A673 (cell line): ENCODE results near the gene TNFAIP3. TPM values are rescaled to one million over a fixed set of nuclear protein-coding genes. Genes with fewer than 3 reads are reported as not detected.

ENCODE experiments used
- BruUV-seq: library from RNA; stranded (reverse); fragments of 400-500 nt; replicated peaks from 2 replicates; lab custom pipeline; 2021; lab: Mats Ljungman, UMichigan
- CTCF ChIA-PET: fragments of 300-600 bp; sonication (Branson Sonifier 250); formaldehyde crosslinking; loops from one replicate; lab custom pipeline; 2022; ENCODE audit warnings: antibody characterized with exemption; lab: Charles Lee
- POLR2A ChIA-PET: fragments of 300-600 bp; sonication (Branson Sonifier 250); formaldehyde crosslinking; loops from one replicate; lab custom pipeline; 2022; ENCODE audit warnings: antibody characterized with exemption; ENCODE audit not compliant: low non-redundant PET; lab: Charles Lee
- DNase-seq: peaks from one replicate; pipeline ENCODE4 v3.0.0-alpha.2; 2015; ENCODE audit warnings: low spot score
- H3K27ac ChIP-seq: fragments of 200-600 bp; sonication (generic); 2 replicates; pipeline ENCODE4 v1.5.1; 2016; ENCODE audit warnings: mixed run types, low read depth, mild to moderate bottlenecking, mixed read lengths, antibody characterized with exemption, low read length; ENCODE audit not compliant: poor library complexity, severe bottlenecking
- H3K27me3 ChIP-seq: fragments of 200-600 bp; sonication (generic); replicated peaks from 2 replicates; pipeline ENCODE4 v1.6.1; 2017; ENCODE audit warnings: mixed run types, low read depth, mild to moderate bottlenecking, mixed read lengths, antibody characterized with exemption, low read length; ENCODE audit not compliant: insufficient read depth, poor library complexity
- H3K36me3 ChIP-seq: fragments of 200-600 bp; sonication (generic); 2 replicates; pipeline ENCODE4 v1.6.1; 2016; ENCODE audit warnings: mixed run types, mild to moderate bottlenecking, mixed read lengths, antibody characterized with exemption, low read length; ENCODE audit not compliant: insufficient read depth, poor library complexity, severe bottlenecking
- H3K4me1 ChIP-seq: fragments of 200-600 bp; sonication (generic); 2 replicates; pipeline ENCODE4 v1.6.1; 2017; ENCODE audit warnings: mixed run types, mild to moderate bottlenecking, mixed read lengths, antibody characterized with exemption, low read length; ENCODE audit not compliant: insufficient read depth, poor library complexity, severe bottlenecking
- H3K4me3 ChIP-seq: fragments of 200-600 bp; sonication (generic); 2 replicates; pipeline ENCODE4 v1.5.1; 2016; ENCODE audit warnings: low read depth, mixed run types, mild to moderate bottlenecking, mixed read lengths, low read length; ENCODE audit not compliant: poor library complexity, severe bottlenecking
- H3K9me3 ChIP-seq: fragments of 200-600 bp; sonication (generic); 2 replicates; pipeline ENCODE4 v1.6.1; 2016; ENCODE audit warnings: mixed run types, low read depth, mild to moderate bottlenecking, mixed read lengths, antibody characterized with exemption, low read length; ENCODE audit not compliant: poor library complexity, severe bottlenecking
- EZH2 ChIP-seq: fragments of 200-600 bp; sonication (generic); IDR thresholded peaks from 2 replicates; pipeline ENCODE4 v1.6.1; 2017; ENCODE audit warnings: borderline replicate concordance, low read depth, mild to moderate bottlenecking, mixed read lengths, antibody characterized with exemption, low read length; ENCODE audit not compliant: poor library complexity, severe bottlenecking
- intact Hi-C: fragments of 100-400 bp; cut with micrococcal nuclease; formaldehyde crosslinking; loops from one replicate; pipeline ENCODE4 v1.10.0; 2022; ENCODE audit not compliant: unreplicated experiment
- total RNA-seq: library from RNA; stranded (reverse); gene quantifications from 2 replicates; pipeline ENCODE4 v1.2.3, GENCODE V29; 2021
- TF ChIP-seq, protein P1 (sequence below): fragments of 300-800, 200-600 bp; sonication (generic); conservative IDR thresholded peaks from 2 replicates; pipeline ENCODE4 v1.5.1; 2017; ENCODE audit warnings: low read depth, mild to moderate bottlenecking, antibody characterized with exemption, low read length, moderate library complexity, mixed read lengths

The TNFAIP3 gene
- total RNA-seq, 1 experiment from 2014 or later = 12.7 TPM

- Histone ChIP-seq H3K36me3 (peaks cover 11% of the 10 kb centered on the region), H3K4me1 (peaks cover 4% of the 10 kb centered on the region), H3K27ac (no peak overlapping the region), H3K4me3 (no peak overlapping the region), H3K27me3 (peaks cover 3% of the 10 kb centered on the region), H3K9me3 (no peaks in the 10 kb centered on the region)
- CTCF ChIA-PET = no interaction called here
- intact Hi-C loops = no loop called here
- no peak for DNase-seq
- BruUV-seq = no TSS peak
- POLR2A ChIA-PET = no interaction called here
- TF ChIP-seq EZH2 = no peak
- TF ChIP-seq, protein P1, sequence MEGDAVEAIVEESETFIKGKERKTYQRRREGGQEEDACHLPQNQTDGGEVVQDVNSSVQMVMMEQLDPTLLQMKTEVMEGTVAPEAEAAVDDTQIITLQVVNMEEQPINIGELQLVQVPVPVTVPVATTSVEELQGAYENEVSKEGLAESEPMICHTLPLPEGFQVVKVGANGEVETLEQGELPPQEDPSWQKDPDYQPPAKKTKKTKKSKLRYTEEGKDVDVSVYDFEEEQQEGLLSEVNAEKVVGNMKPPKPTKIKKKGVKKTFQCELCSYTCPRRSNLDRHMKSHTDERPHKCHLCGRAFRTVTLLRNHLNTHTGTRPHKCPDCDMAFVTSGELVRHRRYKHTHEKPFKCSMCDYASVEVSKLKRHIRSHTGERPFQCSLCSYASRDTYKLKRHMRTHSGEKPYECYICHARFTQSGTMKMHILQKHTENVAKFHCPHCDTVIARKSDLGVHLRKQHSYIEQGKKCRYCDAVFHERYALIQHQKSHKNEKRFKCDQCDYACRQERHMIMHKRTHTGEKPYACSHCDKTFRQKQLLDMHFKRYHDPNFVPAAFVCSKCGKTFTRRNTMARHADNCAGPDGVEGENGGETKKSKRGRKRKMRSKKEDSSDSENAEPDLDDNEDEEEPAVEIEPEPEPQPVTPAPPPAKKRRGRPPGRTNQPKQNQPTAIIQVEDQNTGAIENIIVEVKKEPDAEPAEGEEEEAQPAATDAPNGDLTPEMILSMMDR = no peak
Observed at GRCh38 chr6:137877606-137878005, 10.5 kb downstream of the TNFAIP3 start.

DNA sequence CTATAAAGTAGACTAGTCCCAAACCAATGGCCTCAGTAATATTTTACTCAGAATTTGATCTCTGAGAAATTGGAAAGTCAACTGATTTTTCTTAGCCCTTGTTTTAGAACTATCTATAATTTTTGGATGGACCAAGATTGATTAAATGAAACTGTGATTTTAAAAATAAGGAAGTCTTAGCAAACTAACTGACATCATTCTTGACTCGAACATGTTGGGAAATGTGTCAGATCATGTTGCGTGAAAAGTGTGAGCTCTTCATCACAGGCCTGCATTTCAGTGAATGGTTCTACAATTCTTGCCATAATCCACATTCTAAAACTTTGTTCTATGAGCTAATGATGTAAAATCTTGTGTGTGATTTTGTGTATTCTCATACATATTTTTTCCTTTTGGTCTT is 11.0 kb downstream of the TNFAIP3 start:
- no peaks in the 10 kb centered on the region for H3K9me3 ChIP-seq
- intact Hi-C loops = no loop called here
- no peak for TF ChIP-seq EZH2
- TF ChIP-seq, protein P1 = no peak
- POLR2A ChIA-PET = no interaction called here
- H3K27me3 ChIP-seq = no peaks in the 10 kb centered on the region
- peaks cover 11% of the 10 kb centered on the region for H3K36me3 ChIP-seq
- DNase-seq = no peak
- H3K27ac ChIP-seq = no peak overlapping the region
- no TSS peak for BruUV-seq
- no peak overlapping the region for H3K4me3 ChIP-seq
- H3K4me1 ChIP-seq = peaks cover 4% of the 10 kb centered on the region
- CTCF ChIA-PET = no interaction called here

GRCh38 chr6:137878486-137879285 is 11.6 kb downstream of the TNFAIP3 start:
- Histone ChIP-seq H3K4me1 (no peaks in the 10 kb centered on the region), H3K27ac (no peak overlapping the region), H3K9me3 (no peaks in the 10 kb centered on the region), H3K4me3 (no peak overlapping the region), H3K27me3 (no peaks in the 10 kb centered on the region), H3K36me3 (peaks cover 11% of the 10 kb centered on the region)
- no TSS peak for BruUV-seq
- ChIA-PET POLR2A (no interaction called here), CTCF (no interaction called here)
- TF ChIP-seq, protein P1 = no peak
- intact Hi-C loops = no loop called here
- no peak for DNase-seq
